ENCODE results near the gene PAEP. TPM values are rescaled to one million over a fixed set of nuclear protein-coding genes. Genes with fewer than 3 reads are reported as not detected.

The PAEP gene
- total RNA-seq (2022; extraction: Qiagen RNA extraction), result 0.14 to 0.45 TPM (median 0.36 TPM) in 5 replicates

DNA sequence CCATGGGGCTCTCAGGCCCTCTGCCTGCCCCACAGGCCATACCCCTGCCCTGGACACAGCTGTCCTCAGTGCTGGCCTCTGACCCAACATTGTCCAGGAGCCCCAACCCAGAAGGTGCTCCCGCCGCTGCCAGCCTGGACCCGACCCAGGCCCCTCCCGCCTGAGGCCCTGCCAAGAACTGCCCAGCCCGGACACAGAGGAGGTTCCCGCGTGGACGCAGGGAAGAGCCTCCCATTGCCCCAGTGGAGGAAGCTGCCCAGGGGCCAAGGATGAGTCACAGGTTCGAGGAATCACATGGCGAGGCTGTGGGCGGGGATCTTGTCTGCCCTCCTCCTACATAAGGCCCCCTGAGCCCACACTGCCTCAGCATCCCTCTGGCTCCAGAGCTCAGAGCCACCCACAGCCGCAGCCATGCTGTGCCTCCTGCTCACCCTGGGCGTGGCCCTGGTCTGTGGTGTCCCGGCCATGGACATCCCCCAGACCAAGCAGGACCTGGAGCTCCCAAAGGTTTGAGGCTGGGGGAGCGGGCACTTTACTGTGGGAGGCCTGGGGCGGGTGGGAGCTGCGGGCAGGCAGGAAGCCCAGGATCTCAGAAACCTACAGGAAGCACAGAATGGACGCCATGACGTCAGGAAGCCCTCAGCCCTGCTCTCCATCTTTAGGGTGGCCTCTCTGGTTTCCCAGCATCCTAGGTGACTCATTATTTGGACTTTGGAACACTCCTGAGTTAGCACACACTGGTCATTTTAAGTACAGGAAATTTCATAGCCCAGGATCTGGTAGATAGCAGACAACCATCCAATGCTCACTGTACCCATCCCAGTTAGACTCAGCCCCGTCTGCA, at the start of gene PAEP:
Gene PAEP (plus strand): TSS at position 366 of the 844 bp plus-strand sequence.

DNA sequence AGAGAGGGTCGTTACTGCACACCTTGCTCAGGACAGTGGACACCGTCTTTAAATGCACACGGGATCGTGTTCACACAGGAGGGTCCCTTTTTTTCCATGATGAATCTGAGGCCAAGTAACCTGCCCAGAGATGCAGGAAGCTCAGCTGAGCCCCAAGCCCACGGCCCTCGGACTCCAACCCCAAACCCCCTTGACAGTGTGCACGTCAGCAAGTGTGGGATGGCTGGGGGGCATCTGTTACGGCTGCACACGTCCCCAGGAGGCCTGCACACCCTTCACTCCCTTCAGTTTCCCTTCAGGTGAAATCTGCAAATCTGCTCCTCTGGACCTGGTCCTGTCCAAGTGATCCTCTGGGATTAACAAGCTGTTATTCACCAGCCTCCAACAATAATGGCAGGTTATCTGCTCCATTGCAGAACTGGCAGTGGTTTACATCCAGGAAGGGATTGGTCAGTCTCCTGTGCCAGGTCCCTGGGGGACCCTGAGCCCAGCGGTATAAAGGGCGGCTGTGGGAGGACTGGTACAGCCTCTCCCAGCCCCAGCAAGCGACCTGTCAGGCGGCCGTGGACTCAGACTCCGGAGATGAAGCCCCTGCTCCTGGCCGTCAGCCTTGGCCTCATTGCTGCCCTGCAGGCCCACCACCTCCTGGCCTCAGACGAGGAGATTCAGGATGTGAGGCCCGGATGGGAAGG, 40.5 kb upstream of the PAEP start, which contains the start of gene LCN1:
Gene LCN1 (plus strand): TSS at position 525 of the 692 bp plus-strand sequence. CDS start 58 bp downstream, at position 583.

GRCh38 chr9:135545646-135546176, 15.8 kb upstream of the PAEP start, which contains the start of gene OBP2A:
Gene OBP2A (plus strand): TSS chr9:135546126. CDS start chr9:135546181, 55 bp downstream.

Other genes with a start within 250 kb of the PAEP start
- 12.8 to 20.9 TPM (median 19.4 TPM) in 5 replicates for gene PPP1R26, start 82.0 kb upstream of the PAEP start, total RNA-seq (2022; extraction: Qiagen RNA extraction)
- 102 to 135 TPM (median 127 TPM) in 5 replicates for gene MRPS2, start 61.1 kb upstream of the PAEP start, total RNA-seq (2022; extraction: Qiagen RNA extraction)
- gene LCN1, start 40.3 kb upstream of the PAEP start, total RNA-seq (2022; extraction: Qiagen RNA extraction), result 0.14 to 0.30 TPM (median 0.21 TPM) in 4 of 5 replicates, not detected in the other
- gene OBP2A, start 15.6 kb upstream of the PAEP start, total RNA-seq (2022; extraction: Qiagen RNA extraction), result not detected in 5 replicates
- gene GLT6D1, start 77.8 kb downstream of the PAEP start, total RNA-seq (2022; extraction: Qiagen RNA extraction), result not detected in 5 replicates
- 0.14 to 0.30 TPM (median 0.22 TPM) in 3 of 5 replicates, not detected in the others for gene LCN9, start 101.6 kb downstream of the PAEP start, total RNA-seq (2022; extraction: Qiagen RNA extraction)
- 0.06 to 0.11 TPM in 2 of 5 replicates, not detected in the others for gene SOHLH1, start 137.7 kb downstream of the PAEP start, total RNA-seq (2022; extraction: Qiagen RNA extraction)
- 0.07 TPM in 1 of 5 replicates, not detected in the others for gene KCNT1, start 140.4 kb downstream of the PAEP start, total RNA-seq (2022; extraction: Qiagen RNA extraction)

All from A549 treated with dexamethasone at 1 μM for 4 hours (cell line).